SK-N-SH treated with all-trans-retinoic acid at 6 μM for 48 hours (cell line): ENCODE measurements around the gene NSUN5.

Experiments used
- ARNTL ChIP-seq: fragments of 450-650 bp; formaldehyde crosslinking; IDR thresholded peaks from 2 replicates; pipeline ENCODE4 v1.5.0; 2020; ENCODE audit warnings: low read depth, mild to moderate bottlenecking, moderate library complexity, borderline replicate concordance
- CSDC2 ChIP-seq: fragments of 250-450 bp; sonication (Bioruptor Pico); IDR thresholded peaks from 2 replicates; pipeline ENCODE4 v1.5.0; 2020; ENCODE audit warnings: mild to moderate bottlenecking, moderate library complexity
- ESRRG ChIP-seq: fragments of 250-450 bp; sonication (Bioruptor Pico); IDR thresholded peaks from 2 replicates; pipeline ENCODE4 v1.6.1; 2021; ENCODE audit warnings: mild to moderate bottlenecking
- ISL1 ChIP-seq: fragments of 250-450 bp; sonication (Bioruptor Pico); IDR thresholded peaks from 2 replicates; pipeline ENCODE4 v2.1.2; 2022; ENCODE audit warnings: mild to moderate bottlenecking, moderate library complexity
- PPARA ChIP-seq: fragments of 250-450 bp; sonication (Bioruptor Pico); IDR thresholded peaks from 2 replicates; pipeline ENCODE4 v1.5.0; 2020; ENCODE audit warnings: mild to moderate bottlenecking, borderline replicate concordance
- RARB ChIP-seq: fragments of 250-450 bp; sonication (Bioruptor Pico); IDR thresholded peaks from 2 replicates; pipeline ENCODE4 v1.8.0; 2021; ENCODE audit warnings: mild to moderate bottlenecking, moderate library complexity
- TOX ChIP-seq: fragments of 250-450 bp; sonication (Bioruptor Pico); IDR thresholded peaks from 2 replicates; pipeline ENCODE4 v1.8.0; 2021; ENCODE audit warnings: mild to moderate bottlenecking, moderate library complexity, borderline replicate concordance
- ZNF565 ChIP-seq: fragments of 450-650 bp; formaldehyde crosslinking; conservative IDR thresholded peaks from 2 replicates; pipeline ENCODE4 v1.5.0; 2020; ENCODE audit warnings: low read depth, mild to moderate bottlenecking, moderate library complexity
- TF ChIP-seq, protein P1 (sequence below): fragments of 250-450 bp; sonication (Bioruptor Pico); IDR thresholded peaks from 2 replicates; pipeline ENCODE4 v1.8.0; 2020; ENCODE audit warnings: mild to moderate bottlenecking, moderate library complexity, borderline replicate concordance
- TF ChIP-seq, protein P2 (sequence below): fragments of 250-450 bp; sonication (Bioruptor Pico); IDR thresholded peaks from 2 replicates; pipeline ENCODE4 v1.5.1; 2021; ENCODE audit warnings: mild to moderate bottlenecking, moderate library complexity

GRCh38 chr7:73312831-73313520, 4.3 kb upstream of the NSUN5 start:
- TF ChIP-seq RARB (CRISPR knock-in tag) (no peak), ESRRG (CRISPR knock-in tag) (no peak), ISL1 (no peak), CSDC2 (CRISPR knock-in tag) (no peak), TOX (CRISPR knock-in tag) (no peak), ZNF565 (CRISPR knock-in tag) (no peak), ARNTL (CRISPR knock-in tag) (no peak), PPARA (CRISPR knock-in tag) (no peak)
- TF ChIP-seq, protein P1, sequence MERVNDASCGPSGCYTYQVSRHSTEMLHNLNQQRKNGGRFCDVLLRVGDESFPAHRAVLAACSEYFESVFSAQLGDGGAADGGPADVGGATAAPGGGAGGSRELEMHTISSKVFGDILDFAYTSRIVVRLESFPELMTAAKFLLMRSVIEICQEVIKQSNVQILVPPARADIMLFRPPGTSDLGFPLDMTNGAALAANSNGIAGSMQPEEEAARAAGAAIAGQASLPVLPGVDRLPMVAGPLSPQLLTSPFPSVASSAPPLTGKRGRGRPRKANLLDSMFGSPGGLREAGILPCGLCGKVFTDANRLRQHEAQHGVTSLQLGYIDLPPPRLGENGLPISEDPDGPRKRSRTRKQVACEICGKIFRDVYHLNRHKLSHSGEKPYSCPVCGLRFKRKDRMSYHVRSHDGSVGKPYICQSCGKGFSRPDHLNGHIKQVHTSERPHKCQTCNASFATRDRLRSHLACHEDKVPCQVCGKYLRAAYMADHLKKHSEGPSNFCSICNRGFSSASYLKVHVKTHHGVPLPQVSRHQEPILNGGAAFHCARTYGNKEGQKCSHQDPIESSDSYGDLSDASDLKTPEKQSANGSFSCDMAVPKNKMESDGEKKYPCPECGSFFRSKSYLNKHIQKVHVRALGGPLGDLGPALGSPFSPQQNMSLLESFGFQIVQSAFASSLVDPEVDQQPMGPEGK: no peak
- TF ChIP-seq, protein P2, sequence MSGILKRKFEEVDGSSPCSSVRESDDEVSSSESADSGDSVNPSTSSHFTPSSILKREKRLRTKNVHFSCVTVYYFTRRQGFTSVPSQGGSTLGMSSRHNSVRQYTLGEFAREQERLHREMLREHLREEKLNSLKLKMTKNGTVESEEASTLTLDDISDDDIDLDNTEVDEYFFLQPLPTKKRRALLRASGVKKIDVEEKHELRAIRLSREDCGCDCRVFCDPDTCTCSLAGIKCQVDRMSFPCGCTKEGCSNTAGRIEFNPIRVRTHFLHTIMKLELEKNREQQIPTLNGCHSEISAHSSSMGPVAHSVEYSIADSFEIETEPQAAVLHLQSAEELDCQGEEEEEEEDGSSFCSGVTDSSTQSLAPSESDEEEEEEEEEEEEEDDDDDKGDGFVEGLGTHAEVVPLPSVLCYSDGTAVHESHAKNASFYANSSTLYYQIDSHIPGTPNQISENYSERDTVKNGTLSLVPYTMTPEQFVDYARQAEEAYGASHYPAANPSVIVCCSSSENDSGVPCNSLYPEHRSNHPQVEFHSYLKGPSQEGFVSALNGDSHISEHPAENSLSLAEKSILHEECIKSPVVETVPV: no peak
